Measurements from ENCODE around the gene RIMBP3C.

GRCh38 chr22:21589396-21589795 is 38.1 kb upstream of the RIMBP3C start:
- TF ChIP-seq CTCF (conservative IDR thresholded peaks at IDR 0.05; ENCODE audit: low read depth in 2 of 2) (no peak), POLR2AphosphoS5 (IDR thresholded peaks at IDR 0.05; ENCODE audit: low read depth) (no peak)

Measured in GM23338 (cell line).